Measurements from ENCODE around the gene CEP95. TPM values are rescaled to one million over a fixed set of nuclear protein-coding genes. Genes with fewer than 3 reads are reported as not detected.

The CEP95 gene
- total RNA-seq, 6 experiments from 2014 or later: 9.0 to 13.0 (median 11.5) TPM

DNA sequence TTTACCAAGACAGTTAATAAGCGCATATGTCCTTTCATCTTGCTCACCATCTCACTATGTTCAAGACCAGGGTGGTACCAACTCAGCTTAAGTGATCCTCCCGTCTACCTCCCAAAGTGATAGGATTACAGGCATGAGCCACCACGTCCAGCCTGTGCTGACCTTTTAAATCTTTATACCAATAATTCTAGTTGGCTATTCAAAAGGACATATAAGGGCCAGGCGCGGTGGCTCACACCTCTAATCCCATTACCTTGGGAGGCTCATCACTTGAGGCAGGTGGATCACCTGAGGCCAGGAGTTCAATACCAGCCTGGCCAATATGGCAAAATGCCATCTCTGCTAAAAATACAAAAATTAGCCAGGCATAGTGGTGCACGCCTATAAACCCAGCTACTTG is 2.4 kb downstream of the CEP95 start:
- Mint-ChIP-seq H3K4me3 (peak overlapping the region; percentile 37; the same call in 1 of the 2 replicates), H3K27ac (no peak overlapping the region), H3K27me3 (ENCODE audit: insufficient read depth) (peaks cover 24% of the 10 kb centered on the region), H3K9me3 (peaks cover 9% of the 10 kb centered on the region; the same call in 1 of the 2 replicates), H3K36me3 (ENCODE audit: low read depth) (peaks cover 49% of the 10 kb centered on the region), H3K4me1 (ENCODE audit: low read depth) (peaks cover 20% of the 10 kb centered on the region)
- no peak for DNase-seq
- TF ChIP-seq, protein P1, sequence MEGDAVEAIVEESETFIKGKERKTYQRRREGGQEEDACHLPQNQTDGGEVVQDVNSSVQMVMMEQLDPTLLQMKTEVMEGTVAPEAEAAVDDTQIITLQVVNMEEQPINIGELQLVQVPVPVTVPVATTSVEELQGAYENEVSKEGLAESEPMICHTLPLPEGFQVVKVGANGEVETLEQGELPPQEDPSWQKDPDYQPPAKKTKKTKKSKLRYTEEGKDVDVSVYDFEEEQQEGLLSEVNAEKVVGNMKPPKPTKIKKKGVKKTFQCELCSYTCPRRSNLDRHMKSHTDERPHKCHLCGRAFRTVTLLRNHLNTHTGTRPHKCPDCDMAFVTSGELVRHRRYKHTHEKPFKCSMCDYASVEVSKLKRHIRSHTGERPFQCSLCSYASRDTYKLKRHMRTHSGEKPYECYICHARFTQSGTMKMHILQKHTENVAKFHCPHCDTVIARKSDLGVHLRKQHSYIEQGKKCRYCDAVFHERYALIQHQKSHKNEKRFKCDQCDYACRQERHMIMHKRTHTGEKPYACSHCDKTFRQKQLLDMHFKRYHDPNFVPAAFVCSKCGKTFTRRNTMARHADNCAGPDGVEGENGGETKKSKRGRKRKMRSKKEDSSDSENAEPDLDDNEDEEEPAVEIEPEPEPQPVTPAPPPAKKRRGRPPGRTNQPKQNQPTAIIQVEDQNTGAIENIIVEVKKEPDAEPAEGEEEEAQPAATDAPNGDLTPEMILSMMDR (IDR thresholded peaks at IDR 0.05): no peak

DNA sequence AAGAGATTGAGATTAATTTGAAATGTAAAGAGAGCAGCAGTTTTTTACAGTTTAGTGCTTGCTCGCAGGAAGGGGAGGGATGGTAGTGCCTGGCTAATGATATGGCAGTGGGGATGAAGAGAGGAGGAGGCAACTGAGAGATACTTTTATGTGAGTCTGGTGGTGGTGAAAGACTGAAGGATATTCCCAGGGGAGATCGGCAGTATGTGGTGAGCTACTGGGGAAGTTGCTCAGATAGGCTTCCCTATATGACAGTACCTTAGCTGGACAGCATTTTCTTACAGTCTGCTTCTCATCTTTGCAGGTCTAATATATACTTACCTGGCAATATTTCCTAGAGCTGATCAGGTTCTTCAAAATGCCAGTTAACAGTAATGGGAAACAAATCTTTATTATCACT is 8.6 kb downstream of the CEP95 start:
- no peak for DNase-seq
- Mint-ChIP-seq H3K27me3 (ENCODE audit: insufficient read depth) (peaks cover 2% of the 10 kb centered on the region; the same call in 1 of the 2 replicates), H3K4me3 (no peak overlapping the region), H3K9me3 (no peaks in the 10 kb centered on the region), H3K27ac (no peak overlapping the region), H3K36me3 (ENCODE audit: low read depth) (peaks cover 25% of the 10 kb centered on the region), H3K4me1 (ENCODE audit: low read depth) (no peaks in the 10 kb centered on the region)
- TF ChIP-seq, protein P1 (IDR thresholded peaks at IDR 0.05): no peak

DNA sequence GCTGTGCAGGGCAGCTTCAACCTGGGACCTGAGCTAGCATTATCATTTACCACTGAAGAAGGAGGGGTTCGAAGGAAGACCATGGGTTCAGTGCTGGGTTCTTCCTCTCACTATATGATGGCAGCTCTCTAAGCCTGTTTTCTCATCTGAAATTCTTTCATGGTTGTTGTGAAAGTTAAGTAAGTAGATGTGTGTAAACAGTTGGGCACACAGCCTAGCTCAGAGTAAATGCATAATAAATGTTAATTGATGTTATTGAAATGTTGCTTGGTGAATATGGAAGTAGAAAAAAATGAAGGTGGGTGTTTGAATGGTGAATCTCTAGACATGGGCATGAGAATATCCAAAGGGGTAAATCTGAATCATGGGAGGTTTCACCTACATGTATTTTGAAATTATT is 9.1 kb downstream of the CEP95 start:
- Mint-ChIP-seq H3K27me3 (ENCODE audit: insufficient read depth) (peaks cover 2% of the 10 kb centered on the region; the same call in 1 of the 2 replicates), H3K4me1 (ENCODE audit: low read depth) (no peaks in the 10 kb centered on the region), H3K27ac (peak overlapping the region; percentile 1; the same call in 1 of the 2 replicates), H3K9me3 (no peaks in the 10 kb centered on the region), H3K36me3 (ENCODE audit: low read depth) (peaks cover 20% of the 10 kb centered on the region), H3K4me3 (no peak overlapping the region)
- DNase-seq: no peak
- TF ChIP-seq, protein P1 (IDR thresholded peaks at IDR 0.05): no peak

DNA sequence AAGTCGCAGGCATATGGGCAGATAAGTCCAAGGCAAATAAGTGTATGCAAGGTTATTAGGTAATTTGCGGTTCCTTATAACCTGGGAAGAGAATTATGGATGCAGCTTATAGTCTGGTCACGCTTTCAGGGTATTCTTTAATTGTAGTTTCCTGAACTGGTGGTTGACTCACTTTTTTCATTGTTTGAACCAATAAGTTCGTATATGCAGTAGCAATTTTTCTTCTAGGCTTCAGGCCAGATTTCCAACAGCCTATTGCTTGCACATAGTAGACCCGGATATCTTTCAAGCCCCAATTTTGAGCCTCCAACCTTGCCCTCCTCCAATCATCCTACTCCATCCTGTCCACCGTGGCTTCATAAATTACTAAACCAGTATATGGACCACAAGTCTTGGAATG is 12.8 kb downstream of the CEP95 start:
- no peak for DNase-seq
- Mint-ChIP-seq H3K27me3 (ENCODE audit: insufficient read depth) (peaks cover 2% of the 10 kb centered on the region; the same call in 1 of the 2 replicates), H3K27ac (no peak overlapping the region), H3K4me3 (no peak overlapping the region), H3K4me1 (ENCODE audit: low read depth) (no peaks in the 10 kb centered on the region), H3K9me3 (no peaks in the 10 kb centered on the region), H3K36me3 (ENCODE audit: low read depth) (peaks cover 10% of the 10 kb centered on the region)
- TF ChIP-seq, protein P1 (IDR thresholded peaks at IDR 0.05): no peak

DNA sequence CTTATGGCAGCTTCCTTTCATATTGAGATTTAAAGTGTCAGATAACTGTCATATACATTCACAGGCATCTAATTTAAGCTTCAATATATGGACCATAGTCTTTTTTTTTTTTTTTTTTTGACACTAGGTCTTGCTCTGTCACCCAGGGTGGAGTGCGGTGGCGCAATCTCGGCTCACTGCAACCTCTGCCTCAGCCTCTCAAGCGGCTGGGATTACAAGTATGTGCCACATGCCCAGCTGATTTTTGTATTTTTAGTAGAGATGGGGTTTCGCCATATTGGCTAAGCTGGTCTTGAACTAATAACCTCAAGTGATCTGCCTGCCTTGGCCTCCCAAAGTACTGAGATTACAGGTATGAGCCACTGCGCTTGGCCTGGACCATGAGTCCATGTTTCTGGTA is 13.6 kb downstream of the CEP95 start:
- H3K27ac Mint-ChIP-seq: no peak overlapping the region
- TF ChIP-seq, protein P1 (IDR thresholded peaks at IDR 0.05): no peak
- no peaks in the 10 kb centered on the region for H3K9me3 Mint-ChIP-seq
- no peak overlapping the region for H3K4me3 Mint-ChIP-seq
- no peak for DNase-seq
- H3K36me3 Mint-ChIP-seq (ENCODE audit: low read depth): peaks cover 10% of the 10 kb centered on the region
- no peaks in the 10 kb centered on the region for H3K4me1 Mint-ChIP-seq (ENCODE audit: low read depth)
- H3K27me3 Mint-ChIP-seq (ENCODE audit: insufficient read depth): peaks cover 2% of the 10 kb centered on the region; the same call in 1 of the 2 replicates
